HUES64 (cell line): Measurements from ENCODE around the gene ATP1B1. TPM values are rescaled to one million over a fixed set of nuclear protein-coding genes. Genes with fewer than 3 reads are reported as not detected.

Experiments used
- H3K27ac ChIP-seq: 2 replicates; pipeline ENCODE4 v1.7.0; 2013; ENCODE audit warnings: low read depth, low read length, inconsistent platforms
- H3K27me3 ChIP-seq: 2 replicates; pipeline ENCODE4 v1.6.1; 2013; ENCODE audit warnings: mild to moderate bottlenecking, low read length; ENCODE audit not compliant: insufficient read depth
- H3K36me3 ChIP-seq: 2 replicates; pipeline ENCODE4 v1.6.1; 2013; ENCODE audit warnings: mild to moderate bottlenecking, low read length; ENCODE audit not compliant: insufficient read depth
- H3K4me1 ChIP-seq: 2 replicates; pipeline ENCODE4 v1.6.1; 2013; ENCODE audit warnings: mild to moderate bottlenecking, low read length, moderate library complexity; ENCODE audit not compliant: insufficient read depth
- H3K4me3 ChIP-seq: 2 replicates; pipeline ENCODE4 v1.5.1; 2013; ENCODE audit warnings: mild to moderate bottlenecking, low read length, moderate library complexity
- H3K9ac ChIP-seq: 2 replicates; pipeline ENCODE4 v1.6.1; 2013; ENCODE audit warnings: mild to moderate bottlenecking, low read depth, low read length
- H3K9me3 ChIP-seq: 2 replicates; pipeline ENCODE4 v1.6.1; 2013; ENCODE audit warnings: low read depth, low read length; ENCODE audit not compliant: insufficient read depth
- WGBS: fragments of 150-250, 120-280 bp; methylation state at CpG from one replicate; pipeline ENCODE4 v1.1.7; 2013; ENCODE audit warnings: missing lambda C conversion rate; 5-methylcytosine and 5-hydroxymethylcytosine counted together
- polyA plus RNA-seq, 2 experiments: library from polyadenylated mRNA; stranded (reverse); fragments of 50-300 nt; gene quantifications; one replicate each; pipeline ENCODE4 v1.2.3, GENCODE V29; 2013

ATP1B1 gene
- polyA plus RNA-seq (2013, experiment 1 of 2), result 32.9 TPM
- 38.4 TPM for polyA plus RNA-seq (2013, experiment 2 of 2)

DNA sequence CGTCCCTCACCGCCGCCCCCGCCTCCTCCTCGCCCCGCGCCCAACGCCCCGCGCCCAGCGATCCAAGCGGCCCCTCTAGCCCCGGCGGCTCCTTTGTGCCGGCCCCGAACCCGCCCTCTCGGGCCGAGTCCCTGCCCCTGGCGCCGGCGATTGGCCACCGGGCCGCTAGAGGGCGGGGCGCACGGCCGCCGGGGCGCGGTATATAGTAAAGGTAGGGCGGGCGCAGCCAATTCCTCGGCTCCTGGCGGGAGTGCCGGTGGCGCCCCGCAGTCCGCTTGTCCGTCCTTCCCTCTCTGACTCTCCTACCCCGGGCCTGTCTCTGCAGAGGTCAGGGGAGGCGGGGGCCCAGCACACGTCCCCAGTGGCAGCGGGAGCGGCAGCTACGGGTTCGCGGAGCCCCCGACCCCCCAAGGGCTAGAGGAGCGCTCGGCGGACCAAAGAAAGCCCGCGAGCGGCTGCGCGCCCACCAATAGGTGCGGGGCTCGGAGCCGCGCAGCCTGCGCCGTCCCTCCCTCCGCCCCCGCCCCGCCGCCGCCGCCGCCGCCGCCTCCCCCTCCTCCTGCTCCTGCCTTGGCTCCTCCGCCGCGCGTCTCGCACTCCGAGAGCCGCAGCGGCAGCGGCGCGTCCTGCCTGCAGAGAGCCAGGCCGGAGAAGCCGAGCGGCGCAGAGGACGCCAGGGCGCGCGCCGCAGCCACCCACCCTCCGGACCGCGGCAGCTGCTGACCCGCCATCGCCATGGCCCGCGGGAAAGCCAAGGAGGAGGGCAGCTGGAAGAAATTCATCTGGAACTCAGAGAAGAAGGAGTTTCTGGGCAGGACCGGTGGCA, at the start of gene ATP1B1:
TSS of gene ATP1B1 (plus strand) at position 596 of the 826 bp plus-strand sequence. CDS start at position 736, 140 bp downstream.
- WGBS, result under 1% methylated on average over 99 of the region's 100 CpGs
- Histone ChIP-seq H3K36me3 (peaks cover 4% of the 10 kb centered on the region; the same call in 1 of the 2 replicates), H3K4me3 (peak within 1 kb of the TSS; percentile 90), H3K9me3 (no peaks in the 10 kb centered on the region), H3K27ac (peak within 1 kb of the TSS; percentile 97), H3K9ac (peak within 1 kb of the TSS; percentile 91), H3K27me3 (peaks cover 12% of the 10 kb centered on the region; the same call in 1 of the 2 replicates), H3K4me1 (peaks cover 50% of the 10 kb centered on the region)

DNA sequence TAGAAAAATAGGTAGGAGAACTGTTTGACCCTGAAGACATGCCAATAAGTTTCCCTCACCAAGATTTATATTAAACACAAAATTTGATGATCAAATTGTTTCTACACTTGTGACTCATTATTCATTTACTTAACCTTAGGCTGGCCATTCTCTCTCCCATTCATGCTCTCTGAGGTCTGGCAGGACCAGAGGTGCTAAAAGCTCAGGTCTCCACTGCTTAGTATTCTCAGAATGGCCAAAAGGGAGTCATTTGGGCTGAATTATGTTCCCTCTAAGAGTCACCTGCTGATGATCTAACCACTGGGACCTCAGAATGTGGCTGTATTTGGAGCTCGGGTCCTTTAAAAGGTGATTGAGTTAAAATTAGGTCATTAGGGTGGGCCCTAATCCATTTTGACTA, 47.1 kb upstream of the ATP1B1 start:
- peaks cover 5% of the 10 kb centered on the region; the same call in 1 of the 2 replicates for H3K9me3 ChIP-seq
- H3K27me3 ChIP-seq, result no peaks in the 10 kb centered on the region
- no peaks in the 10 kb centered on the region for H3K4me1 ChIP-seq
- 86% methylated on average over 1 of the region's 1 CpG for WGBS
- H3K36me3 ChIP-seq, result no peaks in the 10 kb centered on the region
- H3K27ac ChIP-seq, result no peak overlapping the region
- no peak overlapping the region for H3K4me3 ChIP-seq
- no peak overlapping the region for H3K9ac ChIP-seq

DNA sequence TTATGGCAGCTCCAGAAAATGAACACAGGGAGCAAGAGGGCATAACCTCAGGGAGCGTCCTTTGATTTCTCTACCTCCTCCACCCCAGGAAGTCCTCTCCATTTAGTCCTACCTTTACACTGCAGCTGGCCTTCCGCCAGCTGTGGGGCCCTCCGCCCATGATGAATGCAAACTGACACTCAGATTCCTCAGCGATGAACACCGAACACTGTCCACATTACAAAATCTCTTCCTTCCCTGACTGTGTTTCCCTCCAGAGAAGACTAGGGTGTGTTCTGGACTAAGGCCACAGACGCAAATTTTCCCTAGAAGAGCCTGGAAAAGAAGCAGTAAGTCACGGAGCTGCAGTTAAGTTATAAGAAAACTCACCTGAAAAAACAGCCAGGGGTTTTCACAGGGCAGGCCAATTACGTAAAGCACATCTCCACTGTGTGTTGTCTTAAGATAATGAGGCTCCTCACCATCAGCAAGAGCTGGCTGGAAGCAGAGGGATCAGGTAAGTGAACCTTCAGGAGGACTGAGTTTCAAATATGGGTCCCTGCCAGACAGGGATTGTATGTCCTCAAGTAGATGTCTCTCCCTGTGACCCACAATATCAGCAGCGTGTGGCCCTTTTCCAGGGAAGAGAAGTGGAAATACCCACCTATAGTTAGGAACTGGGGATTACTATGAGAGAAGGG, 46.3 kb upstream of the ATP1B1 start:
- H3K4me3 ChIP-seq, result no peak overlapping the region
- no peak overlapping the region for H3K27ac ChIP-seq
- WGBS, result 93% methylated on average over 9 of the region's 9 CpGs

DNA sequence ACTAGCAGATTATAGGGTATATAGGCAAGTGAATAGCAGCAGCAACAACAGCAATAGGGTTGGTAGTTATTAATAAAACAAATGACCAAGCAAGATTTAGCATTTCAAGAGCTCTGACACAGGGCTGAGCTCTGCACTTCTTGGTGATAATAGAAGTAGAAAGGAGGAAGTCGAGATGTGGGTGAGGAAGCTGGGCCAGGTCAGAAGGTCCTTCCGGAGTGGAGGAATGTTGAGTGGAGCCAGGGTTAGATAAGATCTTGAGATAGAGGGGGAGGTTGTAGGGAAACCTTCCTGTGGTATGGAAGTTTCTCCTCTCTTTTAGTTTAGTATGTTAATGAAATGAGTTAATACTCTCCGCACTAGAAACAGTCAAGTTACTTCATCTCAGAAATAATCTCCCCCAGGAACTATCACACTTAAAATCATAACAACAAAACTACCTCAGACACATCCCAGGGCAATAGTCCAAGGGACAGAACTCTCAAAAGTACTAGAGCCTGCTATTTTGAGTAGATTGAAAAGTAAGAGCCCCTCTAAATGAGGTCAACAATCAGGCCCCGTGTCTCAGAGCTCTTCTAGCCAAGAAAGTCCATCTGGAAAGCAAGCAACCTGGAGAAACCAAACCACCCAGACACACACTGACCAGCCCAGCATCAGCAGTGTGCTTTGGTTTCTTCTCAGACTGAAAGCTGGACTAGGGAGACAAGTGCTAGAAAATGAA, 45.4 kb upstream of the ATP1B1 start:
- 91% methylated on average over 4 of the region's 4 CpGs for WGBS

More for the DNA sequence above, 46.3 kb upstream of the ATP1B1 start:
- Histone ChIP-seq H3K9me3 (peaks cover 5% of the 10 kb centered on the region; the same call in 1 of the 2 replicates), H3K9ac (no peak overlapping the region), H3K27me3 (no peaks in the 10 kb centered on the region), H3K36me3 (no peaks in the 10 kb centered on the region), H3K4me1 (no peaks in the 10 kb centered on the region)

DNA sequence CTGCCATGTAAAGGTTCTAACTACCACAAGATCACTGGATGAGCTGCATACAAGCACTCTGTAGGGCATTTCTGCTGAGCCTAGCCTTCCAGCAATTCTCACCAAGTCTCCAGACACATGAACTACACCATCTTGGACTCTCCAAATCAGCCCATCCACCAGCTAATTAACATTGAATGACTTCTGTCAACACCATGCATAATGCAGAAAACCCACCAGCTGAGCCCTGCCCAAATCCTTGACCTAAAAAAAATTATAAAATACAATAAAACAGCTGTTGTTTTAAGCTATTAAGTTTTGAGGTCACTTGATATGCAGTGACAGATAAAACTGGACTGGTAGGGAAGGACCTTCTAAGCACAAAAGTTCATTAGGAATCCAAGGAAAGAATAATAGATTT, 44.3 kb upstream of the ATP1B1 start:
- H3K27ac ChIP-seq, result no peak overlapping the region
- H3K9me3 ChIP-seq, result peaks cover 6% of the 10 kb centered on the region; the same call in 1 of the 2 replicates
- no peaks in the 10 kb centered on the region for H3K27me3 ChIP-seq
- H3K9ac ChIP-seq, result no peak overlapping the region
- H3K4me1 ChIP-seq, result no peaks in the 10 kb centered on the region
- H3K4me3 ChIP-seq, result no peak overlapping the region
- no peaks in the 10 kb centered on the region for H3K36me3 ChIP-seq

More for the DNA sequence above, 45.4 kb upstream of the ATP1B1 start:
- peaks cover 5% of the 10 kb centered on the region; the same call in 1 of the 2 replicates for H3K9me3 ChIP-seq
- H3K9ac ChIP-seq, result no peak overlapping the region
- H3K4me3 ChIP-seq, result no peak overlapping the region
- no peak overlapping the region for H3K27ac ChIP-seq
- no peaks in the 10 kb centered on the region for H3K36me3 ChIP-seq
- H3K4me1 ChIP-seq, result no peaks in the 10 kb centered on the region
- H3K27me3 ChIP-seq, result no peaks in the 10 kb centered on the region

DNA sequence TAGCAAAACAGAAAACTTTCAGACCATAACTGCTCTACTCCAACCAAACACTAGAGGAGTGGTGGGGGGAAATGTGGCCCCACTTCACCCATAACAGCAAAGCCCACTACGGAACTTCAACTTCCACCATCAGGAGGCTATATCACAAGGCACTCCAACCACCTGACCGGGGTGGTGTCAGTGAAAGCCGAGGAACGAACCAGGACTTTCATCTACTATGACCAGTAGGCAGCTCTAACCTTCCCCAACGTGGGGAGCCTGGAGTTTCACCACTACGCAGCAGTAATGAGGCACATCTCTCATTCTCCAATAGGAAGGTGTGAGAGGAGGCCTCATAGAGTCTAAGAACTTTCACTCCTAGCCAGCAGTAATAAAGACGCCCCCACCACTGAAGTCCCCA, 42.4 kb upstream of the ATP1B1 start:
- Histone ChIP-seq H3K27ac (no peak overlapping the region), H3K36me3 (no peaks in the 10 kb centered on the region), H3K4me3 (no peak overlapping the region), H3K9me3 (peaks cover 8% of the 10 kb centered on the region; the same call in 1 of the 2 replicates), H3K9ac (no peak overlapping the region), H3K4me1 (no peaks in the 10 kb centered on the region), H3K27me3 (no peaks in the 10 kb centered on the region)
- WGBS, result 94% methylated on average over 5 of the region's 7 CpGs

DNA sequence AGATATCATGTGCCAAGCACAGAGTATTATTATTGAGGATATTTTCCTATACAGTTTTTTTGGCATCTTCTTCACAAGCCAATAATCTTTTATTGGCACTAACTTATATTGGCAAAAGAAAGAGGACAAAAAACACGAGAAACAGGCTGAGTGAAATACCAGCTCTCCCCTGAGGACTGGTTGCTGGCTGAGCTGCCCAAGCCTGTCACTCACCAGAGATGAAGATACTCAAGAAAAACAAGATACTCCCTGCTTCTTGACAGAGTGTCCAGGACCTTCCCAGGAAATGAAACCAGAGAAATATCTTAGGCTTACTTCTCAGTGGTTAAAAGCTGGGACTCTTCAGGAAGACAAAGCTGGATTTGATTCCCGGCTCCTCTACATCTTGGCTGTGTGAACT, 35.9 kb upstream of the ATP1B1 start:
- Histone ChIP-seq H3K9ac (no peak overlapping the region), H3K4me1 (no peaks in the 10 kb centered on the region), H3K4me3 (no peak overlapping the region), H3K27me3 (peaks cover 7% of the 10 kb centered on the region; the same call in 1 of the 2 replicates), H3K36me3 (no peaks in the 10 kb centered on the region), H3K9me3 (peaks cover 4% of the 10 kb centered on the region; the same call in 1 of the 2 replicates), H3K27ac (no peak overlapping the region)
- WGBS, result 90% methylated on average over 2 of the region's 2 CpGs

DNA sequence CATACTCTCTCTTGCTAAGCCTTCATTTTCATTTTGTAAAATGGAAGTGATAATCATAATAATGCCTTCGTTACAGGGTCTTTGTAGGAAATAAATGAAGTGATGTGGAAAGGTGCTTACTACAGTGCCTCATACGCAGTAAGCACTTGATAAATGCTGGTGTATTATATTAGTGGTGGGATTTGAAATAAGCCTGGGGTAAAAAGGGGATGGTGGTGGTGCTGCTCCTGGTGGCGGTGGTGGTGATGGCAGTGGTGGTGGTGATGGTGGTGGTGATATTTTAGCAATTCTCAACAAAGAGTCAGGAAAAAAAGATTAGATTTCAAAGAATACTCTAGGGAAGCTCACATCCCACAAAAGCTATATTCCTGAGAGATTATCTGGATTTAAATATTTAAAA, 35.5 kb upstream of the ATP1B1 start:
- H3K4me3 ChIP-seq, result no peak overlapping the region
- 93% methylated on average over 3 of the region's 3 CpGs for WGBS
- no peak overlapping the region for H3K9ac ChIP-seq
- H3K27me3 ChIP-seq, result peaks cover 7% of the 10 kb centered on the region; the same call in 1 of the 2 replicates
- no peaks in the 10 kb centered on the region for H3K36me3 ChIP-seq
- H3K9me3 ChIP-seq, result peaks cover 4% of the 10 kb centered on the region; the same call in 1 of the 2 replicates
- no peaks in the 10 kb centered on the region for H3K4me1 ChIP-seq
- no peak overlapping the region for H3K27ac ChIP-seq

DNA sequence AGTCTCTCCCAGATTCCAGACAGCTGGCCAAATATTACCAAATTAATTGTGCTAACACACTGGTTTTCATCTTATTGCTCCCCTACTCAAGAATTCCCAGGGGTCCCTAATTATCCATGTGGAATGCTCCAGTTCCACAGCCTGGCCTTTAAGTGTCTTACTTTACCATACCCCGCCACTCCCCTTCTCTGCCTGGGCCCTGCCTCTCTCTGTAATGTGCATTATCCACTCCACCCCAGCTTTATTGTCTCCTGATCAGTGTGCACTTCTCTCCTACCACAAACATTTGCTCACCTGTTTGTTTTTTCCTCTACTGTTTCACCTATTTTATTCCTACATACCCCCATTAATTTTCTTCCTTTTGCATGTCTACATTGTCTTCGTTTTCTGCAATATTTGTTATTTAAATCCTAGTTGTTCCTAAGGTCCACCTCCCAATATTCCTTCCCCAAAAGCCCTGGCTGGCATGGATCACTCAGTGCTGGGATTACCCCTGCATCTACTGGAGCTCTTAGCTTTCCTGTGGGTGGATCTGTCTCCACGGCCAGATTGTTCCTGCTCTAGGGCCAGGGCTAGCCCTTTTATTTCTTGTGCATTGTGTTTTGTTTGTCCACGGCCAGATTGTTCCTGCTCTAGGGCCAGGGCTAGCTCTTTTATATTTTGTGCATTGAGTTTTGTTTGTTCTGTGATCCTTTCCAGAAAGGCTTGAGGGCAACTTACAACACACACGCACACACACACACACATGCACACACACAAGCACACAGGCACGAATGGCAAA, 33.4 kb upstream of the ATP1B1 start:
- no peak overlapping the region for H3K4me3 ChIP-seq
- H3K4me1 ChIP-seq, result peaks cover 6% of the 10 kb centered on the region; the same call in 1 of the 2 replicates
- no peaks in the 10 kb centered on the region for H3K9me3 ChIP-seq
- no peak overlapping the region for H3K9ac ChIP-seq
- H3K27ac ChIP-seq, result no peak overlapping the region
- 83% methylated on average over 4 of the region's 6 CpGs for WGBS
- no peaks in the 10 kb centered on the region for H3K36me3 ChIP-seq
- H3K27me3 ChIP-seq, result peaks cover 7% of the 10 kb centered on the region; the same call in 1 of the 2 replicates

DNA sequence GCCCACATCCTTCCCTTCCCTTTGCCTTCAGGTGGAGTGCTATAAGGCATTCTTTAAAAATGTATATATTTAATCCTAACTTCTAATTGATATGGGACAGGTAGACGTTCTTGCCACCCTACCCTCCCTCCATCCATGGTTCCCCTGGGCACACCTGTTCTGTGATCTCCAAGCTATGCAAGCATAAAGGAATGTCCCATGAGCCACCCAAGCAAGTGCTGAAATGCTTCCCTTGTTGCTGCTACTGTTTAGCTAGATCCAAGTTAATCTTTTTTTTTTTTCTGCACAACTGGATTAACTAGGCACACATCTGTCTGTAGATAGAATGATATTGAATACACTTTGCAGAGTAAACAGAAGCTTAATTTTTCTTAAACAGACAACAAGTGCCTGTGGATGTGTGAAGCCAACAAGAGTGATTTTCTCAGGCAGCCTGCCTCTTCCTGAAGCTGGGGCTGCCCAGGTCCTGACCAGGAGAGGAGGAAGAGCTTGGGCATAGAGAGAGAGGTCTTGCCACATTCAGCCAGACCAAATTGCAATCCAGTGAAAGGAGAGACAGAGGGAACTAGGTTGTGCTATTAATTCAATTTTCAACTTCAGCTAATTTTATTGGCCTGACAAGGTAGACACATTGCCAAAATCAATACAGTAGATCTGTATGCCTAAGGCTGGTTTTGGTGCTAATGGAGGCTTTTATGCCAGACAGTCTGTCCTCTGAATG, 28.2 kb upstream of the ATP1B1 start:
- Histone ChIP-seq H3K4me3 (no peak overlapping the region), H3K4me1 (peaks cover 6% of the 10 kb centered on the region; the same call in 1 of the 2 replicates), H3K27me3 (peaks cover under 1% of the 10 kb centered on the region; the same call in 1 of the 2 replicates), H3K9me3 (no peaks in the 10 kb centered on the region), H3K36me3 (no peaks in the 10 kb centered on the region), H3K27ac (no peak overlapping the region), H3K9ac (no peak overlapping the region)
- 69% methylated on average over 1 of the region's 1 CpG for WGBS
